Measurements from ENCODE around the gene DGKH. TPM values are rescaled to one million over a fixed set of nuclear protein-coding genes. Genes with fewer than 3 reads are reported as not detected.

The DGKH gene
- total RNA-seq, 1 experiment from 2014 or later, result 5.2 TPM

- no peaks in the 10 kb centered on the region for H3K36me3 Mint-ChIP-seq (ENCODE audit: insufficient read depth, unreplicated experiment)
- CTCF ChIA-PET, result no interaction called here
- TF ChIP-seq, protein P1, sequence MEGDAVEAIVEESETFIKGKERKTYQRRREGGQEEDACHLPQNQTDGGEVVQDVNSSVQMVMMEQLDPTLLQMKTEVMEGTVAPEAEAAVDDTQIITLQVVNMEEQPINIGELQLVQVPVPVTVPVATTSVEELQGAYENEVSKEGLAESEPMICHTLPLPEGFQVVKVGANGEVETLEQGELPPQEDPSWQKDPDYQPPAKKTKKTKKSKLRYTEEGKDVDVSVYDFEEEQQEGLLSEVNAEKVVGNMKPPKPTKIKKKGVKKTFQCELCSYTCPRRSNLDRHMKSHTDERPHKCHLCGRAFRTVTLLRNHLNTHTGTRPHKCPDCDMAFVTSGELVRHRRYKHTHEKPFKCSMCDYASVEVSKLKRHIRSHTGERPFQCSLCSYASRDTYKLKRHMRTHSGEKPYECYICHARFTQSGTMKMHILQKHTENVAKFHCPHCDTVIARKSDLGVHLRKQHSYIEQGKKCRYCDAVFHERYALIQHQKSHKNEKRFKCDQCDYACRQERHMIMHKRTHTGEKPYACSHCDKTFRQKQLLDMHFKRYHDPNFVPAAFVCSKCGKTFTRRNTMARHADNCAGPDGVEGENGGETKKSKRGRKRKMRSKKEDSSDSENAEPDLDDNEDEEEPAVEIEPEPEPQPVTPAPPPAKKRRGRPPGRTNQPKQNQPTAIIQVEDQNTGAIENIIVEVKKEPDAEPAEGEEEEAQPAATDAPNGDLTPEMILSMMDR (IDR thresholded peaks at IDR 0.05; ENCODE audit: insufficient read depth in 1 of 2, low read depth in 1 of 2, low read length in 1 of 2, severe bottlenecking in 1 of 2, unreplicated experiment in 1 of 2), result no peak
- peaks cover 10% of the 10 kb centered on the region for H3K4me1 Mint-ChIP-seq (ENCODE audit: low read depth, unreplicated experiment)
- Histone ChIP-seq H3K4me3 (ENCODE audit: low read depth, low read length) (no peak overlapping the region), H3K36me3 (ENCODE audit: control insufficient read depth, insufficient read depth, low read length) (no peaks in the 10 kb centered on the region), H3K27me3 (replicated peaks; ENCODE audit: control insufficient read depth, insufficient read depth, low read length) (no peaks in the 10 kb centered on the region), H3K4me1 (no peaks in the 10 kb centered on the region; the same call in 1 of the 2 replicates), H3K9me3 (no peaks in the 10 kb centered on the region)
- intact Hi-C loops (cut with micrococcal nuclease; ENCODE audit: unreplicated experiment), result no loop called here
- H3K9me3 Mint-ChIP-seq (ENCODE audit: unreplicated experiment), result no peaks in the 10 kb centered on the region
- POLR2A ChIA-PET, result no interaction called here
- no TSS peak for BruUV-seq (replicated peaks)
- DNase-seq, result no peak
- no peak overlapping the region for H3K4me3 Mint-ChIP-seq (ENCODE audit: unreplicated experiment)
- no peaks in the 10 kb centered on the region for H3K27me3 Mint-ChIP-seq (ENCODE audit: insufficient read depth, unreplicated experiment)
- no peak overlapping the region for H3K27ac Mint-ChIP-seq (ENCODE audit: unreplicated experiment)
Measured at GRCh38 chr13:42021851-42022250, 26.6 kb upstream of the DGKH start.

DNA sequence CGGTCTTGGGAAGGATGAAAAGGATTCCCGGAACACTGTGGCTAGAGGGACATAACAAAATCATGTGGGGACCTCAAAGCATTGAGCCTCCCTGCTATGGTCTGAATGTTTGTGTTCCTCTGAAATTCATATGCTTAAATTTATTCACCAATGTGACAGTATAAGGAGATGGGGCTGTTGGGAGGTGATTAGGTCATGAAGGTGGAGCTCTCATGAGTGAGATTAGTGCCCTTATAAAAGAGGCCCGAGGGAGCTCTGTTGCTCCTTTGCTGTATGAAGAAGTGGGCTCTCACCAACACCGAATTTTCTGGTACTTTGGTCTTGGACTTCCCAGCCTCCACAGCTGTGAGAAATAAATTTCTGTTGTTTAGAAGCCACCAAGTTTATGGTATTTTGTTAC, 26.1 kb upstream of the DGKH start:
- ChIA-PET POLR2A (no interaction called here), CTCF (no interaction called here)
- TF ChIP-seq, protein P1 (IDR thresholded peaks at IDR 0.05; ENCODE audit: insufficient read depth in 1 of 2, low read depth in 1 of 2, low read length in 1 of 2, severe bottlenecking in 1 of 2, unreplicated experiment in 1 of 2), result no peak
- no peaks in the 10 kb centered on the region; the same call in 1 of the 2 replicates for H3K4me1 ChIP-seq
- no peaks in the 10 kb centered on the region for H3K36me3 Mint-ChIP-seq (ENCODE audit: insufficient read depth, unreplicated experiment)
- no peaks in the 10 kb centered on the region for H3K36me3 ChIP-seq (ENCODE audit: control insufficient read depth, insufficient read depth, low read length)
- DNase-seq, result no peak
- no peaks in the 10 kb centered on the region for H3K27me3 Mint-ChIP-seq (ENCODE audit: insufficient read depth, unreplicated experiment)
- no peaks in the 10 kb centered on the region for H3K27me3 ChIP-seq (replicated peaks; ENCODE audit: control insufficient read depth, insufficient read depth, low read length)
- H3K4me3 ChIP-seq (ENCODE audit: low read depth, low read length), result no peak overlapping the region
- BruUV-seq (replicated peaks), result no TSS peak
- no peaks in the 10 kb centered on the region for H3K9me3 ChIP-seq
- no peak overlapping the region for H3K27ac Mint-ChIP-seq (ENCODE audit: unreplicated experiment)
- H3K9me3 Mint-ChIP-seq (ENCODE audit: unreplicated experiment), result no peaks in the 10 kb centered on the region
- intact Hi-C loops (cut with micrococcal nuclease; ENCODE audit: unreplicated experiment), result no loop called here
- no peak overlapping the region for H3K4me3 Mint-ChIP-seq (ENCODE audit: unreplicated experiment)
- H3K4me1 Mint-ChIP-seq (ENCODE audit: low read depth, unreplicated experiment), result peaks cover 11% of the 10 kb centered on the region

- Histone ChIP-seq H3K4me3 (ENCODE audit: low read depth, low read length) (no peak overlapping the region), H3K9me3 (no peaks in the 10 kb centered on the region), H3K27me3 (replicated peaks; ENCODE audit: control insufficient read depth, insufficient read depth, low read length) (no peaks in the 10 kb centered on the region), H3K4me1 (peaks cover 6% of the 10 kb centered on the region), H3K36me3 (ENCODE audit: control insufficient read depth, insufficient read depth, low read length) (no peaks in the 10 kb centered on the region)
- H3K9me3 Mint-ChIP-seq (ENCODE audit: unreplicated experiment), result no peaks in the 10 kb centered on the region
- CTCF ChIA-PET, result no interaction called here
- BruUV-seq (replicated peaks), result no TSS peak
- no peak overlapping the region for H3K4me3 Mint-ChIP-seq (ENCODE audit: unreplicated experiment)
- POLR2A ChIA-PET, result no interaction called here
- DNase-seq, result no peak
- H3K27me3 Mint-ChIP-seq (ENCODE audit: insufficient read depth, unreplicated experiment), result no peaks in the 10 kb centered on the region
- intact Hi-C loops (cut with micrococcal nuclease; ENCODE audit: unreplicated experiment), result no loop called here
- peaks cover 8% of the 10 kb centered on the region for H3K4me1 Mint-ChIP-seq (ENCODE audit: low read depth, unreplicated experiment)
- H3K36me3 Mint-ChIP-seq (ENCODE audit: insufficient read depth, unreplicated experiment), result no peaks in the 10 kb centered on the region
- TF ChIP-seq, protein P1 (IDR thresholded peaks at IDR 0.05; ENCODE audit: insufficient read depth in 1 of 2, low read depth in 1 of 2, low read length in 1 of 2, severe bottlenecking in 1 of 2, unreplicated experiment in 1 of 2), result no peak
- no peak overlapping the region for H3K27ac Mint-ChIP-seq (ENCODE audit: unreplicated experiment)
Measured at GRCh38 chr13:42022796-42023493, 25.5 kb upstream of the DGKH start.
